GM12875 (cell line): ENCODE measurements around the gene HES7.

Experiments used
- H3K4me3 ChIP-seq: one replicate; pipeline ENCODE4 v1.5.1; 2011; ENCODE audit warnings: low read depth, low read length, control low read depth
- TF ChIP-seq, protein P1 (sequence below): IDR thresholded peaks from 2 replicates; pipeline ENCODE4 v1.5.1; 2011; ENCODE audit warnings: low read depth, mild to moderate bottlenecking, control low read depth, inconsistent platforms, low read length, moderate library complexity, borderline replicate concordance; ENCODE audit not compliant: insufficient read depth

Gene HES7

DNA sequence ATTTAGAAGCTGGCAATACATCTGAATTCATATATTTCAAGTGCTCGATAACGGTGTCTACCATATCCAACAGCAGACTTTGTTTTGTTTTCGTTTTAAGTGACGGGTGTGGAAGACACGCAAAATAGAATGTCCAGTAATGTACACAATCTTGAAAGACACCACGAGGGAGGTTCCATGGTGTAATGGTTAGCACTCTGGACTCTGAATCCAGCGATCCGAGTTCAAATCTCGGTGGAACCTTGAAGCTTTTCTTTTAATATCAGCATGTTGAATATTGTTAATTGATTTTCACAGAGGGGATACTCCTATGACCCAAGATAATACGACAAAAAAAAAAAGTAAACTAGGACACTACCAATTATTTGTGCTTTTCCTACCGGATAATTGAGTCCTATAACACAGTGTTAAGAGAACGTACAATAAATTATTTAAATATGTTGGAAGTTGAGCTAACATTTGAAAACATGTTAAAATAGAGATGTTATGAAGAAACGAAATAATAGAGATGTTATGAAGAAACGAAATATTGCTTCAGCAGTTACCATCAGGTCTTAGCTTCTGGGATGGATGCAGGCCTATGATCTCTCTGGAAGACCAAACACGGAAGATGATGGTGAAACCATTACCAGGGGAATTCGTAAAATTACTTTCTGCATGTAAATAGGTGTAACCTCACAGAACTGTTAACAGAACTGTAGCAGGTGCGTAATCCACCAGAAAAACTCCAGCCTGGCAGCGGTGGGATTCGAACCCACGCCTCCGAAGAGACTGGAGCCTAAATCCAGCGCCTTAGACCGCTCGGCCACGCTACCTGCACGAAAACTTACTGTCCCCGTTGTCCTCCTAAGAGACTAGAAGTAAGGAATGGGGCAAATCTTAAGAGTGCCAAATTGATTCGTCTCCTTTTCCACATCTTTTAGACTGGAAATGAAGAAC lies 4.1 kb downstream of the HES7 start:
- H3K4me3 ChIP-seq, result peak overlapping the region; percentile 59
- TF ChIP-seq, protein P1, sequence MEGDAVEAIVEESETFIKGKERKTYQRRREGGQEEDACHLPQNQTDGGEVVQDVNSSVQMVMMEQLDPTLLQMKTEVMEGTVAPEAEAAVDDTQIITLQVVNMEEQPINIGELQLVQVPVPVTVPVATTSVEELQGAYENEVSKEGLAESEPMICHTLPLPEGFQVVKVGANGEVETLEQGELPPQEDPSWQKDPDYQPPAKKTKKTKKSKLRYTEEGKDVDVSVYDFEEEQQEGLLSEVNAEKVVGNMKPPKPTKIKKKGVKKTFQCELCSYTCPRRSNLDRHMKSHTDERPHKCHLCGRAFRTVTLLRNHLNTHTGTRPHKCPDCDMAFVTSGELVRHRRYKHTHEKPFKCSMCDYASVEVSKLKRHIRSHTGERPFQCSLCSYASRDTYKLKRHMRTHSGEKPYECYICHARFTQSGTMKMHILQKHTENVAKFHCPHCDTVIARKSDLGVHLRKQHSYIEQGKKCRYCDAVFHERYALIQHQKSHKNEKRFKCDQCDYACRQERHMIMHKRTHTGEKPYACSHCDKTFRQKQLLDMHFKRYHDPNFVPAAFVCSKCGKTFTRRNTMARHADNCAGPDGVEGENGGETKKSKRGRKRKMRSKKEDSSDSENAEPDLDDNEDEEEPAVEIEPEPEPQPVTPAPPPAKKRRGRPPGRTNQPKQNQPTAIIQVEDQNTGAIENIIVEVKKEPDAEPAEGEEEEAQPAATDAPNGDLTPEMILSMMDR, result no peak

DNA sequence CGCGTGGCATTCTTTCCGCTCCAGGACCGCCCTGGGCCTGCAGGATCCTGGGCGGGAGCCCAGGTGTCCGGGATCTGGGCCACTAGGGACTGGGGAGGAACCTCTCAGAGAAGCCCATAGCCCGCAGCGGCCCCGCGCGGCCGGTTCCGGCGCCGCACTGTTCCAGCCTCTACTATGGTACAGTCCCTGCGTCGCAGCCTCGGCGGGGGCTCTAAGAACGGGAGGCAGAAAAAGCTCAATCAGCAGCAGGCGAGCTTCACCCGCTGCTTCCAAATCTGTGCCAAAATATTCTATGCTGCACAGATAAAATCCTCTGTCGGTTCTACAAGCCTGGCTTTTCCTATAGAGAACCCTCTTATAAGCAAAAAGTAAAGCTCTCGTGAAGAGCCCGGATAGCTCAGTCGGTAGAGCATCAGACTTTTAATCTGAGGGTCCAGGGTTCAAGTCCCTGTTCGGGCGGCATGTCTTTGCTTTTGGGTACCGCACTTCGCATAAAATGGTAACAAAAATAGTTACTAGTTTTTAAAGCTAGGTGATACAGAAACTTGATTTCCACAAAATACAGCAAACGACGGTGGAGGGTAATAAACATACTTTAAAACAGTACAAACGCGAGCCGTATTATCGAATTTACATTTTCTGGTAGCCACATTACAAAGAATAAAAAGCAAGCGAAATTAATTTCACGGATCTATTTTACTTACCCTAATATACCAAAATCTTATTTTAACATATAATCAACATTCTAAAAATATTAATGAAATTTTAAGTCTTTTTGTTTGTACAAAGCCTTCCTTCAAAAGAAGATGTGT lies 4.9 kb downstream of the HES7 start:
- TF ChIP-seq, protein P1, result peak; percentile 94

DNA sequence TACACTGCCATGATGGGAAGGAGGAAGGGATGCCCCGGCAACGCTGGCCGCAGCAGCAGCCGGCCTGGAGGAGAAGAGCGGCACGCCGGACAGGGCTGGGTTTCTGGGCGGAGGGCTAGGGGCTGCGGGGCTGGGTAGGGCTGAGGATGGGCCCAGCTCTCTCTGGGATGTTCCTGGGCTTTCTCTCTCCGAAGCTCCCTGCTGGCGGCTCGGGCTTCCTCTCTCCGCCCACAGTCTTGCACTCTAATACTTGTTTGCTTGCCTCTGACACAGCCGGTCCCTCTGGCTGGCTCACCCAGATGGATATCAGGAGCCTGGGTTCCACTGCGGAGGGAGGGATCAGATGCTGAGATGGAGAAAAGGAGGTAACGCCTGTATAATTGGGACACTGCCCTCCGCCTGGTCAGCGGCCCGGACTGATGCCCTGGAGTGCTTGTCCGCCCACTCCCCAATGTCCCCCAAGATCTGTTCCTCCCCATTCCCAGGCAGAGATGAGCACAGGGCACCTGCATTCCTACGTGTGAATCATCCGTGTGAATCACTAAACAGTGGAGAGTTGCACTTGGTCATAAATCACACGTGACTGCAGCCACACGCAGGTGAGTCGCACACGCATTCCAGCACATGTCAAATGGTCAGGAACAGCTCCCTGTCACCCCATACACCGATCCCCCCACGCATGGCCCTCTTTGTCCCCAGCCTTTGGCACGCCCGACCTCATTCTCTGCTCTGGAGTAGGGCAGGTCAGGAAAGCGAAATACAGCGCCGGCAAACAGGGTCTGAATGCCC lies 5.7 kb downstream of the HES7 start, which contains the start of gene ALOXE3:
TSS of gene ALOXE3 (minus strand) at position 535 of the 789 bp plus-strand sequence. CDS start at position 11, 524 bp downstream.
- TF ChIP-seq, protein P1, result no peak
- H3K4me3 ChIP-seq, result peak within 1 kb of the TSS; percentile 58

More for the DNA sequence above, 4.9 kb downstream of the HES7 start:
- H3K4me3 ChIP-seq, result peak overlapping the region; percentile 58

DNA sequence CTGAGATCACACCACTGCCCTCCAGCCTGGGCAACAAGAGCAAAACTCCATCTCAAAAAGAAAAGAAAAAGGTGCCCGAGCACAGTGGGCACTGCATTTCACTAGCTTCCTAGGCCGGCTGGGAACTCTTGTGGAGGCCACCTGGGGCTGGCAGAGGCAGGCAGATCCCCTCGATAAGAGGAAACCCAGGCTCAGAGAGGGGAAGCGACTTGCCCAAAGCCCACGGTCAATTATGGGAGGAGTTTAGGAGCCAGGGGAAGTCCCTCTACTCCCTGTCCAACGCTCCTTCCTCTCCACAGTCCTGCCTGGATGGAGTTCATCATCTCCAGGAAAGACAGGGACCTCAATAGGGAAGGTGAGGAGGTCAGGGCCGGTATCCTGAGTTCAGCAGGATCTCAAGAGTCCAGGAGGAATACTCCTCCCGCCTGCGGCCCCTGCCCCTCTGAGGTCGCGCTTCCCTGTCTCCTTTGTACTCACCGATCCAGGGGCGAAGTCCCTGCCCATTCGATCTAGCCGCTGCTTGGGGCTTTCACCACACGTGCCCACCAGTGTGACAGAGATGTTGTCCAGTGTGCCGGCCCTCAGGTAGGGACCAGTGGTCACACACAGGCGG lies 6.4 kb downstream of the HES7 start:
- TF ChIP-seq, protein P1, result no peak
- peak overlapping the region; percentile 58 for H3K4me3 ChIP-seq

DNA sequence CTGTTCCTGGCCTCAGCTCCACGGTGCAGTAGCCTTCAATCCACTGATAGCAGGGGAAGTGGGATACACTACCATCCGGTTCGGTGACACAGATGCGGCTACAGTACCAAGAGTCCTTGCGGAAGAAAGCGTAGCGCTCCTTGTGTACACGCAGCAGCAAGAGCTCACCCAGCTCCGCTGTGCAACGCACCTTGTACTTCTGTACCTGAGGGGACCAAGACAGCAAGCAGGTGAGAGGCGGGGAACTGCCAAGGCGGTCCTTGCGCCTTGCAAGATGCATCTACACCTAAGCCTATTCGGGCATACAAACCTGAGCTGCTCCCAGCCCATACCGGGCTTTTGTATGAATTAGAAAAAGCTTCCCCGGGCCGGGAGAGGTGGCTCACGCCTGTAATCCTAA lies 7.1 kb downstream of the HES7 start:
- TF ChIP-seq, protein P1, result no peak
- no peak overlapping the region for H3K4me3 ChIP-seq

DNA sequence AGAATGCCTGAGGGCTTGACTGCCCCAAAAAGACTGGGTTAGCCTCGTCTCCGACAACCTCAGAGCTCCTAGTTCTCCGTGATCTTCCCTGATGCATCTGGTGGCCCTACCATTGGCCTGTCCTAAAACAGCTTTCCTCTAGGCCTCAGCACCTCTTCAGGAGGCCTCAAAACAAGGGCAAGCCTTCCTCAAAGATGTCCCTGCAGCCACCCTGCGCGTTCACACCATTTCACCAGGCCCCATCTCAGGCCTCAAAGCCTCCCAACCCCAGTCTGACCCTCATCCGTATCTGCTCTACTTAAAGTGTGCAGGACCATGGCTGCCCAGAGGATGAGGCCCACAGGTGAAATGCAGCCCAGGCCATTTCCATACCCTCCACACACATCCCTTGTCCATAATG lies 13.0 kb downstream of the HES7 start:
- TF ChIP-seq, protein P1, result no peak
- H3K4me3 ChIP-seq, result no peak overlapping the region
